ENCODE results near the gene TDRD7.

TDRD7 gene

GRCh38 chr9:97411789-97412625, at the start of gene TDRD7:
TSS of gene TDRD7 (plus strand) at chr9:97412096. CDS start at chr9:97428466, 16,370 bp downstream.
- peak; percentile 74 to 86 for DNase-seq (ENCODE audit: low read depth in 2 of 2)

- no peak for DNase-seq (ENCODE audit: low read depth in 2 of 2)
These were observed 48.9 kb upstream of the TDRD7 start for GRCh38 chr9:97362777-97363545.

- DNase-seq (ENCODE audit: low read depth in 2 of 2): no peak
These were observed 48.1 kb upstream of the TDRD7 start for GRCh38 chr9:97363661-97364299.

- no peak for DNase-seq (ENCODE audit: low read depth in 2 of 2)
These were observed 47.0 kb upstream of the TDRD7 start for GRCh38 chr9:97364769-97365490.

GRCh38 chr9:97365634-97366033, 46.3 kb upstream of the TDRD7 start:
- DNase-seq (ENCODE audit: low read depth in 2 of 2): no peak

- DNase-seq (ENCODE audit: low read depth in 2 of 2): no peak
These were observed 45.4 kb upstream of the TDRD7 start for GRCh38 chr9:97366476-97366875.

- DNase-seq (ENCODE audit: low read depth in 2 of 2): no peak
These were observed 45.0 kb upstream of the TDRD7 start for GRCh38 chr9:97366889-97367288.

- no peak for DNase-seq (ENCODE audit: low read depth in 2 of 2)
These were observed 44.2 kb upstream of the TDRD7 start for GRCh38 chr9:97367729-97368128.

- no peak for DNase-seq (ENCODE audit: low read depth in 2 of 2)
These were observed 42.9 kb upstream of the TDRD7 start for GRCh38 chr9:97368964-97369363.

- no peak for DNase-seq (ENCODE audit: low read depth in 2 of 2)
These were observed 39.3 kb upstream of the TDRD7 start for GRCh38 chr9:97372580-97372979.

GRCh38 chr9:97373331-97373730, 38.6 kb upstream of the TDRD7 start:
- no peak for DNase-seq (ENCODE audit: low read depth in 2 of 2)

GRCh38 chr9:97374811-97375210, 37.1 kb upstream of the TDRD7 start:
- no peak for DNase-seq (ENCODE audit: low read depth in 2 of 2)

GRCh38 chr9:97376902-97377301, 35.0 kb upstream of the TDRD7 start:
- no peak for DNase-seq (ENCODE audit: low read depth in 2 of 2)

GRCh38 chr9:97382099-97382718, 29.7 kb upstream of the TDRD7 start:
- DNase-seq (ENCODE audit: low read depth in 2 of 2): no peak

- no peak for DNase-seq (ENCODE audit: low read depth in 2 of 2)
These were observed 27.3 kb upstream of the TDRD7 start for GRCh38 chr9:97384406-97385262.

- DNase-seq (ENCODE audit: low read depth in 2 of 2): no peak
These were observed 26.2 kb upstream of the TDRD7 start for GRCh38 chr9:97385626-97386264.

GRCh38 chr9:97386265-97386633, 25.6 kb upstream of the TDRD7 start:
- no peak for DNase-seq (ENCODE audit: low read depth in 2 of 2)

- DNase-seq (ENCODE audit: low read depth in 2 of 2): peak; percentile 48 to 66
These were observed 25.0 kb upstream of the TDRD7 start for GRCh38 chr9:97386733-97387503.

GRCh38 chr9:97387504-97387886, 24.4 kb upstream of the TDRD7 start:
- DNase-seq (ENCODE audit: low read depth in 2 of 2): no peak

All from stimulated activated CD4-positive, alpha-beta T cell treated with anti-CD3 and anti-CD28 coated beads, Interleukin-15, amount 100 ng/mL, for 48 hours (primary cell).